Loucy (cell line): Measurements from ENCODE around the gene MICAL2.
A peak's percentile ranks its signal among the peaks of the same experiment; 100 is the strongest.

Experiments used
- H2AFZ ChIP-seq: fragments of 200-600 bp; sonication (generic); 2 replicates; pipeline ENCODE4 v1.6.0; 2016; ENCODE audit warnings: antibody characterized with exemption, mild to moderate bottlenecking, low read length, moderate library complexity
- H3F3A ChIP-seq: fragments of 200-600 bp; 2 replicates; pipeline ENCODE4 v1.6.0; 2016; ENCODE audit warnings: antibody characterized with exemption, low read depth, mild to moderate bottlenecking
- H3K27me3 ChIP-seq: fragments of 200-600 bp; sonication (generic); 2 replicates; pipeline ENCODE4 v1.6.1; 2014; ENCODE audit warnings: low read length, mild to moderate bottlenecking; ENCODE audit not compliant: insufficient read depth, poor library complexity, severe bottlenecking
- H3K36me3 ChIP-seq: fragments of 200-600 bp; sonication (generic); 2 replicates; pipeline ENCODE4 v1.6.1; 2016; ENCODE audit warnings: low read length; ENCODE audit not compliant: insufficient read depth
- H3K4me1 ChIP-seq: fragments of 200-600 bp; sonication (generic); 2 replicates; pipeline ENCODE4 v1.5.1; 2014; ENCODE audit warnings: low read length, mild to moderate bottlenecking; ENCODE audit not compliant: insufficient read depth, poor library complexity, severe bottlenecking
- H3K4me2 ChIP-seq: fragments of 200-600 bp; sonication (generic); 2 replicates; pipeline ENCODE4 v1.6.0; 2014; ENCODE audit warnings: antibody characterized with exemption, low read length, low read depth, mild to moderate bottlenecking; ENCODE audit not compliant: poor library complexity, severe bottlenecking
- H3K4me3 ChIP-seq: fragments of 200-600 bp; sonication (generic); 2 replicates; pipeline ENCODE4 v1.5.1; 2014; ENCODE audit warnings: low read length, mild to moderate bottlenecking, mixed read lengths; ENCODE audit not compliant: poor library complexity, severe bottlenecking
- H3K79me2 ChIP-seq: fragments of 200-600 bp; sonication (generic); 2 replicates; pipeline ENCODE4 v1.6.1; 2014; ENCODE audit warnings: low read length; ENCODE audit not compliant: insufficient read depth
- H3K9ac ChIP-seq: fragments of 200-600 bp; sonication (generic); 2 replicates; pipeline ENCODE4 v1.6.0; 2014; ENCODE audit warnings: mild to moderate bottlenecking, low read depth, low read length, moderate library complexity; ENCODE audit not compliant: poor library complexity, severe bottlenecking
- H3K9me2 ChIP-seq: fragments of 200-600 bp; sonication (generic); replicated peaks from 2 replicates; pipeline ENCODE4 v1.6.1; 2016; ENCODE audit warnings: low read depth, low read length, mixed read lengths
- H3K9me3 ChIP-seq: fragments of 200-600 bp; sonication (generic); 2 replicates; pipeline ENCODE4 v1.6.1; 2014; ENCODE audit warnings: mild to moderate bottlenecking, antibody characterized with exemption, low read length, low read depth; ENCODE audit not compliant: insufficient read depth
- H4K20me1 ChIP-seq: fragments of 200-600 bp; sonication (generic); 2 replicates; pipeline ENCODE4 v1.6.0; 2014; ENCODE audit warnings: antibody characterized with exemption, low read length, mild to moderate bottlenecking; ENCODE audit not compliant: insufficient read depth, poor library complexity, severe bottlenecking
- CTCF ChIP-seq: fragments of 200-600 bp; sonication (generic); conservative IDR thresholded peaks from 2 replicates; pipeline ENCODE4 v1.5.1; 2014; ENCODE audit warnings: mild to moderate bottlenecking, antibody characterized with exemption, low read length
- EZH2phosphoT487 ChIP-seq: fragments of 200-600 bp; IDR thresholded peaks from 2 replicates; pipeline ENCODE4 v1.6.1; 2018; ENCODE audit warnings: antibody characterized with exemption, mild to moderate bottlenecking, moderate library complexity, borderline replicate concordance

The MICAL2 gene

GRCh38 chr11:12199231-12199948 is 89.0 kb downstream of the MICAL2 start:
- TF ChIP-seq CTCF (peak; percentile 25; the same call in 1 of the 2 replicates), EZH2phosphoT487 (no peak)
- Histone ChIP-seq H3K9ac (peak overlapping the region; percentile 81), H3K27me3 (no peaks in the 10 kb centered on the region), H3K79me2 (peaks cover 12% of the 10 kb centered on the region), H3F3A (no peaks in the 10 kb centered on the region), H4K20me1 (no peaks in the 10 kb centered on the region), H3K9me3 (no peaks in the 10 kb centered on the region), H3K4me2 (peak overlapping the region; percentile 82), H2AFZ (no peak overlapping the region), H3K4me1 (peaks cover 70% of the 10 kb centered on the region), H3K36me3 (no peaks in the 10 kb centered on the region), H3K4me3 (no peak overlapping the region), H3K9me2 (no peaks in the 10 kb centered on the region)

GRCh38 chr11:12200279-12200990 is 90.0 kb downstream of the MICAL2 start:
- Histone ChIP-seq H3K4me3 (no peak overlapping the region), H2AFZ (no peak overlapping the region), H3K27me3 (no peaks in the 10 kb centered on the region), H3K9ac (peak overlapping the region; percentile 81), H3K4me1 (peaks cover 60% of the 10 kb centered on the region), H3K36me3 (no peaks in the 10 kb centered on the region), H3K79me2 (peaks cover 12% of the 10 kb centered on the region), H3K4me2 (peak overlapping the region; percentile 82), H3F3A (no peaks in the 10 kb centered on the region), H3K9me2 (no peaks in the 10 kb centered on the region), H3K9me3 (no peaks in the 10 kb centered on the region), H4K20me1 (no peaks in the 10 kb centered on the region)
- TF ChIP-seq CTCF: no peak
- no peak for TF ChIP-seq EZH2phosphoT487

- H3K9ac ChIP-seq: peak overlapping the region; percentile 39
- H3K4me1 ChIP-seq: peaks cover 54% of the 10 kb centered on the region
- no peak overlapping the region for H2AFZ ChIP-seq
- H3K9me3 ChIP-seq: no peaks in the 10 kb centered on the region
- H3F3A ChIP-seq: no peaks in the 10 kb centered on the region
- peaks cover 12% of the 10 kb centered on the region for H3K79me2 ChIP-seq
- TF ChIP-seq CTCF: no peak
- no peak for TF ChIP-seq EZH2phosphoT487
- no peak overlapping the region for H3K4me2 ChIP-seq
- H3K36me3 ChIP-seq: no peaks in the 10 kb centered on the region
- no peak overlapping the region for H3K4me3 ChIP-seq
- no peaks in the 10 kb centered on the region for H3K9me2 ChIP-seq
- H3K27me3 ChIP-seq: no peaks in the 10 kb centered on the region
- H4K20me1 ChIP-seq: no peaks in the 10 kb centered on the region
Measured at GRCh38 chr11:12200991-12201985, 90.9 kb downstream of the MICAL2 start.
